Measurements from ENCODE around the gene TMEM120B. TPM values are rescaled to one million over a fixed set of nuclear protein-coding genes. Genes with fewer than 3 reads are reported as not detected.

TMEM120B gene
- total RNA-seq, 1 donor from 2014 or later, result 9.7 TPM

GRCh38 chr12:121798787-121799155, 86.2 kb downstream of the TMEM120B start:
- intact Hi-C loops (cut with DNase I), result loop anchor here (5.0 to 10.0 kb wide), 2 partner anchors 261 to 426 kb away; partner anchors contain the start of gene DIABLO
- TF ChIP-seq, protein P1, sequence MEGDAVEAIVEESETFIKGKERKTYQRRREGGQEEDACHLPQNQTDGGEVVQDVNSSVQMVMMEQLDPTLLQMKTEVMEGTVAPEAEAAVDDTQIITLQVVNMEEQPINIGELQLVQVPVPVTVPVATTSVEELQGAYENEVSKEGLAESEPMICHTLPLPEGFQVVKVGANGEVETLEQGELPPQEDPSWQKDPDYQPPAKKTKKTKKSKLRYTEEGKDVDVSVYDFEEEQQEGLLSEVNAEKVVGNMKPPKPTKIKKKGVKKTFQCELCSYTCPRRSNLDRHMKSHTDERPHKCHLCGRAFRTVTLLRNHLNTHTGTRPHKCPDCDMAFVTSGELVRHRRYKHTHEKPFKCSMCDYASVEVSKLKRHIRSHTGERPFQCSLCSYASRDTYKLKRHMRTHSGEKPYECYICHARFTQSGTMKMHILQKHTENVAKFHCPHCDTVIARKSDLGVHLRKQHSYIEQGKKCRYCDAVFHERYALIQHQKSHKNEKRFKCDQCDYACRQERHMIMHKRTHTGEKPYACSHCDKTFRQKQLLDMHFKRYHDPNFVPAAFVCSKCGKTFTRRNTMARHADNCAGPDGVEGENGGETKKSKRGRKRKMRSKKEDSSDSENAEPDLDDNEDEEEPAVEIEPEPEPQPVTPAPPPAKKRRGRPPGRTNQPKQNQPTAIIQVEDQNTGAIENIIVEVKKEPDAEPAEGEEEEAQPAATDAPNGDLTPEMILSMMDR (IDR thresholded peaks at IDR 0.05), result no peak
- DNase-seq (ENCODE audit: low spot score in 2 of 2), result no peak

DNA sequence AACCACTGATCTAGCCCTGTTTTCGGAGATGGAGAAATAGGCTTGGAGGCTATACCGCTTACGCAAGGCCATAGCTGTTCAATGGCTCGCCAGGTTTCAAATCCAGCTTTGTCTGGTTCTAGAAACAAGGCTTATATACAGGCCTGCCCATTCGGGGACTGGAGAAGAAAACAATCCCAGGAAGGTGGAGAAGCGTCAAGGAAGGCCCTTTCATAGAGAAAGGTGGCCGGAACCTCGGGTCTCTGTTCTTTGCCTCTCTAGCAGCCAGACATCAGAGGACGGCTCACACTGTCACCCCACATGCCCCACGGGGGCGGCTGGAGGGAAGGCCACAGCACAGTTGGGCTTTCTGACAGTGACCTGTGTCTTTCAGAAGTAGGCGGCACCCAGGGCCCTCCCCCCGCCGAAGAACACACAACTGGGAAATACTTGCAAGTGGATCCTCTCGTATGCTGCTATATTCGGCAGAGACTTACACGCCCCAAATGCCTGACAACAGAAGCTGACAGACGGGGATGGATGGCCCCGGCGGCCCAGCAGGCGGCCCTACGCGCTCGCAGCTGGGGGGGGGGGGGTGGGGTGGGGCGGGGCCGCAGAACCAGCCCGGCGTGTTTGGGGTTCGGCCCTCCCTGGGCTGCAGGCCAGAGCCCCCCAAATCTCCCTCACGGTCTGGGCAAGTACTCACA, 86.7 kb downstream of the TMEM120B start:
- H3K4me3 ChIP-seq, result peak overlapping the region; percentile 94 to 98
- peaks cover 5 to 7% of the 10 kb centered on the region in 2 donors for H3K36me3 ChIP-seq
- TF ChIP-seq, protein P1 (IDR thresholded peaks at IDR 0.05), result no peak
- H3K27me3 ChIP-seq, result no peaks in the 10 kb centered on the region
- peak; percentile 56 to 88 for DNase-seq (ENCODE audit: low spot score in 2 of 2)
- H3K4me1 ChIP-seq, result peaks cover 22 to 39% of the 10 kb centered on the region in 2 donors
- peak overlapping the region; percentile 100 for H3K27ac ChIP-seq
- H3K9me3 ChIP-seq, result no peaks in the 10 kb centered on the region
- intact Hi-C loops (cut with DNase I), result loop anchor here (5.0 to 10.0 kb wide), 2 partner anchors 262 to 426 kb away; partner anchors contain the start of gene DIABLO

More at GRCh38 chr12:121798787-121799155, 86.2 kb downstream of the TMEM120B start:
- H3K4me1 ChIP-seq, result peaks cover 23 to 40% of the 10 kb centered on the region in 2 donors
- H3K27ac ChIP-seq, result peak overlapping the region; percentile 100
- H3K4me3 ChIP-seq, result peak overlapping the region; percentile 94 to 98
- H3K9me3 ChIP-seq, result no peaks in the 10 kb centered on the region
- peaks cover 5 to 7% of the 10 kb centered on the region in 2 donors for H3K36me3 ChIP-seq
- H3K27me3 ChIP-seq, result no peaks in the 10 kb centered on the region

- H3K4me1 ChIP-seq, result peaks cover 22 to 33% of the 10 kb centered on the region in 2 donors
- TF ChIP-seq, protein P1 (IDR thresholded peaks at IDR 0.05), result no peak
- peak overlapping the region; percentile 94 to 98 for H3K4me3 ChIP-seq
- DNase-seq (ENCODE audit: low spot score in 2 of 2), result peak; percentile 69 to 94
- H3K36me3 ChIP-seq, result peaks cover 5 to 7% of the 10 kb centered on the region in 2 donors
- peak overlapping the region; percentile 100 for H3K27ac ChIP-seq
- no peaks in the 10 kb centered on the region for H3K9me3 ChIP-seq
- no peaks in the 10 kb centered on the region for H3K27me3 ChIP-seq
- intact Hi-C loops (cut with DNase I), result loop anchor here (5.0 to 10.0 kb wide), 4 partner anchors 173 to 425 kb away; partner anchors contain the start of genes BCL7A, DIABLO and ORAI1
These were observed 87.5 kb downstream of the TMEM120B start for GRCh38 chr12:121799842-121800693.

DNA sequence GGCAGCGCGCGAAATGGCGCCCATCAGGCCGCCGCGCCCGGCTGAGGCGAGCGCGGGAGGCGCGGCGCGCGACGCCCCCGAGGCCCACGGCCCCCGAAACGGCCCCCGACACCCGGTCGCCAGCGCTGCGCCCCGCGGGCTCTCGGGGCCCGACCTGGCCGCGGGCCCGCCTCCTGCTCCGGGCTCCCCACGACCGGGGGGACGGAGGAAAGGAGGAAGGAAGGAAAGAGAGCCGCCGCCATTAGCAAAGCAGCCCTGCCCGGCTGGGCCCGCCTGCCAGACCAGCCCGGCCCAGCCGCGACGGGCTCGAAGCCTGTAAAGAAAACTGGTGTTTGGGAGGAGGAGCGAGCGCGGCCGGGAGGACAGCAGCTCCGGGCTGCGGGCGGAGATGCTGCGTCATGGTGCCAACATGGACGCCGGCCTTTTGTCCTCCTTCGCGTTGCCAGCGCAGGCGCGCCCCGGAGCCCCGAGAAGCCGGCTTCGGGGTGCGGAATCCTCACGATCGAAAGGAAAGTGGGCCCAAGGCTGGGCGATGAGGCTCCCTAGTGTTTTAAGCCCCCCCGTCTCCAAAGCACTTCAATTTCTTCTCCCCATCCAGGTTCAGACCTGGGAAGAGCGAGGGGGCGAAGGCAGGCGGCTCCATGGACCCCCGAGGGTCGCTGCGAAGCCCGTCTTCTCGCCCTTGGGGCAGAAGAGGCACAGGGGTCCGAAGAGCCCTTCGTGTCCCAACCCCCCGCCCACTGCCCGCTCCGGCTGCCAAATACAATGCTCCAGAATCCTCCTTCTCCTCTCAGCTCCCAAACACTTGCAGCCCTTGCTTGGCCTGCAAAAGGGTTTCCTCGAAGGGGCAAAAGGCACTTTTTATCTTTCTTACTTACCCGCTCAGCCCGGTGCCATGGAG, 88.4 kb downstream of the TMEM120B start:
- intact Hi-C loops (cut with DNase I), result loop anchor here (5.0 kb wide), 2 partner anchors 174 to 221 kb away; partner anchors contain the start of genes BCL7A and ORAI1
- peaks cover under 1 to 2% of the 10 kb centered on the region in 2 donors for H3K36me3 ChIP-seq
- peak overlapping the region; percentile 100 for H3K27ac ChIP-seq
- no peaks in the 10 kb centered on the region for H3K9me3 ChIP-seq
- TF ChIP-seq, protein P1 (IDR thresholded peaks at IDR 0.05), result no peak
- H3K27me3 ChIP-seq, result no peaks in the 10 kb centered on the region
- peaks cover 14 to 28% of the 10 kb centered on the region in 2 donors for H3K4me1 ChIP-seq
- DNase-seq (ENCODE audit: low spot score in 2 of 2), result peak in 1 of 2 donors; percentile 88
- H3K4me3 ChIP-seq, result peak overlapping the region; percentile 94 to 98

Data from ascending aorta (tissue), 2 donors.